Measurements from ENCODE around the gene SGSM1. TPM values are rescaled to one million over a fixed set of nuclear protein-coding genes. Genes with fewer than 3 reads are reported as not detected.

The SGSM1 gene
- total RNA-seq, 1 experiment from 2014 or later = 0.29 TPM

GRCh38 chr22:24847490-24847889, 41.5 kb downstream of the SGSM1 start:
- Histone ChIP-seq H2AFZ (ENCODE audit: low read length) (no peak overlapping the region), H3K9me3 (ENCODE audit: low read length) (no peaks in the 10 kb centered on the region), H3K79me2 (ENCODE audit: low read length) (no peaks in the 10 kb centered on the region), H3K4me1 (ENCODE audit: insufficient read depth, low read length) (no peaks in the 10 kb centered on the region), H3F3A (ENCODE audit: low read length, unreplicated experiment) (no peaks in the 10 kb centered on the region), H3K36me3 (ENCODE audit: low read depth, low read length) (no peaks in the 10 kb centered on the region), H3K4me3 (ENCODE audit: low read length) (no peak overlapping the region), H3K27me3 (ENCODE audit: low read length) (no peaks in the 10 kb centered on the region), H4K20me1 (ENCODE audit: low read length) (no peaks in the 10 kb centered on the region), H3K9me2 (replicated peaks; ENCODE audit: low read length) (no peaks in the 10 kb centered on the region), H3K9ac (ENCODE audit: low read length) (no peak overlapping the region), H3K27ac (ENCODE audit: low read length) (no peak overlapping the region), H3K4me2 (ENCODE audit: low read length) (no peak overlapping the region)
- intact Hi-C loops (cut with micrococcal nuclease) = no loop called here
- POLR2A ChIA-PET (ENCODE audit: unreplicated experiment) = no interaction called here
- CTCF ChIA-PET = no interaction called here
- BruUV-seq (replicated peaks) = no TSS peak
- TF ChIP-seq EZH2phosphoT487 (IDR thresholded peaks at IDR 0.05; ENCODE audit: borderline replicate concordance, low read length) = no peak
- TF ChIP-seq, protein P1, sequence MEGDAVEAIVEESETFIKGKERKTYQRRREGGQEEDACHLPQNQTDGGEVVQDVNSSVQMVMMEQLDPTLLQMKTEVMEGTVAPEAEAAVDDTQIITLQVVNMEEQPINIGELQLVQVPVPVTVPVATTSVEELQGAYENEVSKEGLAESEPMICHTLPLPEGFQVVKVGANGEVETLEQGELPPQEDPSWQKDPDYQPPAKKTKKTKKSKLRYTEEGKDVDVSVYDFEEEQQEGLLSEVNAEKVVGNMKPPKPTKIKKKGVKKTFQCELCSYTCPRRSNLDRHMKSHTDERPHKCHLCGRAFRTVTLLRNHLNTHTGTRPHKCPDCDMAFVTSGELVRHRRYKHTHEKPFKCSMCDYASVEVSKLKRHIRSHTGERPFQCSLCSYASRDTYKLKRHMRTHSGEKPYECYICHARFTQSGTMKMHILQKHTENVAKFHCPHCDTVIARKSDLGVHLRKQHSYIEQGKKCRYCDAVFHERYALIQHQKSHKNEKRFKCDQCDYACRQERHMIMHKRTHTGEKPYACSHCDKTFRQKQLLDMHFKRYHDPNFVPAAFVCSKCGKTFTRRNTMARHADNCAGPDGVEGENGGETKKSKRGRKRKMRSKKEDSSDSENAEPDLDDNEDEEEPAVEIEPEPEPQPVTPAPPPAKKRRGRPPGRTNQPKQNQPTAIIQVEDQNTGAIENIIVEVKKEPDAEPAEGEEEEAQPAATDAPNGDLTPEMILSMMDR (conservative IDR thresholded peaks at IDR 0.05; ENCODE audit: low read depth, low read length) = no peak
- no peak for TF ChIP-seq EZH2 (IDR thresholded peaks at IDR 0.05; ENCODE audit: low read length, unreplicated experiment)
- ATAC-seq = no peak
- DNase-seq = no peak

DNA sequence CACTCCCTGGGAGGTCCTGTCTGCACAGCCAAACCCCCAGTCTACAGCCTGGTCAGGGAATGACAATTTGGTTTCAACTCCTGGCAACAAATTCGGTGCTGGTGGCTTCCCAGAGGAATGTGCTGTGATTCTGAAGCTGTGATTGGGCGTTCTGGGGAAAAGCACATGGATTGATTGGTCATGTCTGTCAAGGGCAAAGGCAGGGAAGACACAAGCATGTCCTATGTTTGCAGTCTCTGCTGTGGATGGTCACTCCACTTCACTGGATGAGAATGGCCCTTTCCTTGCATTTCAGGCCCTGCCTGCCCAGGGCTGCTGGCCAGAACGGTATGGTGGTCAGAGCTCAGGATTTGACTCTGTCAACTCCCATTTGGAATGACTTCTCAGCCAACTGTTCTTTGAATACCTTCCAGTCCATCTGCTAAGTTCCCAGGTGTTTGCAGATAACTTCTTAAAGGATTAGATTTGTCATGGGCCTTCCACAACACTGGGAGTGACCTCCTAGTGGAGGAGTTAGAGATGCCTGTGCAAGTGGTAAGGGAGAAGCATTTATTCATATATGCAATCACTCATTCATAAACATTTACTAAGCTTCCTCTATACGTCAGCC, 42.7 kb downstream of the SGSM1 start:
- Histone ChIP-seq H3K79me2 (ENCODE audit: low read length) (no peaks in the 10 kb centered on the region), H3K4me3 (ENCODE audit: low read length) (no peak overlapping the region), H4K20me1 (ENCODE audit: low read length) (no peaks in the 10 kb centered on the region), H3K36me3 (ENCODE audit: low read depth, low read length) (no peaks in the 10 kb centered on the region), H3K4me2 (ENCODE audit: low read length) (no peak overlapping the region), H2AFZ (ENCODE audit: low read length) (no peak overlapping the region), H3K4me1 (ENCODE audit: insufficient read depth, low read length) (no peaks in the 10 kb centered on the region), H3K9ac (ENCODE audit: low read length) (no peak overlapping the region), H3K9me3 (ENCODE audit: low read length) (no peaks in the 10 kb centered on the region), H3K27ac (ENCODE audit: low read length) (no peak overlapping the region), H3K27me3 (ENCODE audit: low read length) (no peaks in the 10 kb centered on the region), H3K9me2 (replicated peaks; ENCODE audit: low read length) (no peaks in the 10 kb centered on the region), H3F3A (ENCODE audit: low read length, unreplicated experiment) (no peaks in the 10 kb centered on the region)
- ChIA-PET POLR2A (ENCODE audit: unreplicated experiment) (no interaction called here), CTCF (no interaction called here)
- no peak for DNase-seq
- no peak for ATAC-seq
- no TSS peak for BruUV-seq (replicated peaks)
- intact Hi-C loops (cut with micrococcal nuclease) = no loop called here
- TF ChIP-seq EZH2 (IDR thresholded peaks at IDR 0.05; ENCODE audit: low read length, unreplicated experiment) (no peak), EZH2phosphoT487 (IDR thresholded peaks at IDR 0.05; ENCODE audit: borderline replicate concordance, low read length) (no peak)
- TF ChIP-seq, protein P1 (conservative IDR thresholded peaks at IDR 0.05; ENCODE audit: low read depth, low read length) = no peak

- Histone ChIP-seq H3K79me2 (ENCODE audit: low read length) (no peaks in the 10 kb centered on the region), H3K9ac (ENCODE audit: low read length) (no peak overlapping the region), H2AFZ (ENCODE audit: low read length) (no peak overlapping the region), H3K4me3 (ENCODE audit: low read length) (no peak overlapping the region), H4K20me1 (ENCODE audit: low read length) (no peaks in the 10 kb centered on the region), H3K4me2 (ENCODE audit: low read length) (no peak overlapping the region), H3K9me3 (ENCODE audit: low read length) (no peaks in the 10 kb centered on the region), H3F3A (ENCODE audit: low read length, unreplicated experiment) (no peaks in the 10 kb centered on the region), H3K27ac (ENCODE audit: low read length) (no peak overlapping the region), H3K27me3 (ENCODE audit: low read length) (no peaks in the 10 kb centered on the region), H3K36me3 (ENCODE audit: low read depth, low read length) (no peaks in the 10 kb centered on the region), H3K9me2 (replicated peaks; ENCODE audit: low read length) (no peaks in the 10 kb centered on the region), H3K4me1 (ENCODE audit: insufficient read depth, low read length) (no peaks in the 10 kb centered on the region)
- no TSS peak for BruUV-seq (replicated peaks)
- POLR2A ChIA-PET (ENCODE audit: unreplicated experiment) = no interaction called here
- no peak for ATAC-seq
- no peak for TF ChIP-seq EZH2phosphoT487 (IDR thresholded peaks at IDR 0.05; ENCODE audit: borderline replicate concordance, low read length)
- TF ChIP-seq EZH2 (IDR thresholded peaks at IDR 0.05; ENCODE audit: low read length, unreplicated experiment) = no peak
- TF ChIP-seq, protein P1 (conservative IDR thresholded peaks at IDR 0.05; ENCODE audit: low read depth, low read length) = no peak
- CTCF ChIA-PET = no interaction called here
- DNase-seq = no peak
- intact Hi-C loops (cut with micrococcal nuclease) = no loop called here
These were observed 49.8 kb downstream of the SGSM1 start for GRCh38 chr22:24855794-24856193.
